ENCODE data around the gene AEBP1.
"Not testable (repeated sequence)": the region's sequence is repeated elsewhere in the genome, so short reads cannot be mapped to it uniquely, and the experiment has no call there.

Gene AEBP1

DNA sequence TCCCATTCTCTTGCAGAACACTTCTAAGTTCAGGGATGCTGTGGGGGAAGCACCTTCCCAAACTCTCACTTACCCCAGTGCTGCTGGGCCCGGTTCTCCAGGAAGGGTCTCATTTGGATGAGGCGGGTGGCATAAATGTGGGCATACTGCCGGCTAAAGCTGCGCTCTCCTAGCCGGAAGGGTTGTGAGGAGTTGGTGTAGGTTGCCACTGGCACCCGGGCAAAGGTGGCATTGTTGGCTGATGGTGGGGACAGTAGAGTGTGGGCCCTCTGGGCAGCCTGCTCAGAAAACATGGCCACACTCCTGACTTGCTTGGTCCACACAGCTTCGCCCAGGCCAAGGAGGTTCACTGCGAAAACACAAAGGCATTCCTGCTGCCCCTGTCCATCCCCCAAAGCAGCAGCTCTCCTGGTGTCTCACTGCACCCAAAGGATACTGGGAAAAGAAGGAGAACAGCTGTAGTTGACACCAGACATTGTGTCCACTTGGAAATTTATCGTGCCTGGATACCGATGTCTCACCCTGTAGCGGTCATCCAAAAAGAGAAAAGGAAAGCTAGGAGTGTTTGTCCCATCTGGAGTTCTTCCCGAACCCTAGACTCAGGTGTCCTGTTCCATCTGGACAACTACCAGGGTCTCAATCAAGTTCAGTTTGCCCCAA, 17.7 kb downstream of the AEBP1 start:
- no peak for DNase-seq

DNA sequence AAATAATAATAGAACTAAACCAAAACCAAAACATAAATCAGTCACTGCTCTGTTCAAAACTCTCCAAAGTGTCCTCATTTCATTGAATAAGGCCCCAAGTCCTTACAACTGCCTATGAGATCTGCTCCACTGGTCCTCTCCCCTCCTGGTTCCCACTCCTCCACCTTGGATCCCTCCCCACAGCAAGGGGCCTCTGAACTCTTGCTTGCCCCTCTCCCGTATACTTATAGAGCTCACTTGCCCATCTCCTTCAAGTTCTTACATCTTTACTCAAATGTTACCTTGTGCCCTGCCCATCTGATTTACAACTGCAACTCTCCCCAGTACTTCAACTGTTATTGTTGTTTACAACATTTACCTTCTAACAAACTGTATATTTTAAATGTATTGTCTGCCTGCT, 18.4 kb downstream of the AEBP1 start:
- no peak for DNase-seq

DNA sequence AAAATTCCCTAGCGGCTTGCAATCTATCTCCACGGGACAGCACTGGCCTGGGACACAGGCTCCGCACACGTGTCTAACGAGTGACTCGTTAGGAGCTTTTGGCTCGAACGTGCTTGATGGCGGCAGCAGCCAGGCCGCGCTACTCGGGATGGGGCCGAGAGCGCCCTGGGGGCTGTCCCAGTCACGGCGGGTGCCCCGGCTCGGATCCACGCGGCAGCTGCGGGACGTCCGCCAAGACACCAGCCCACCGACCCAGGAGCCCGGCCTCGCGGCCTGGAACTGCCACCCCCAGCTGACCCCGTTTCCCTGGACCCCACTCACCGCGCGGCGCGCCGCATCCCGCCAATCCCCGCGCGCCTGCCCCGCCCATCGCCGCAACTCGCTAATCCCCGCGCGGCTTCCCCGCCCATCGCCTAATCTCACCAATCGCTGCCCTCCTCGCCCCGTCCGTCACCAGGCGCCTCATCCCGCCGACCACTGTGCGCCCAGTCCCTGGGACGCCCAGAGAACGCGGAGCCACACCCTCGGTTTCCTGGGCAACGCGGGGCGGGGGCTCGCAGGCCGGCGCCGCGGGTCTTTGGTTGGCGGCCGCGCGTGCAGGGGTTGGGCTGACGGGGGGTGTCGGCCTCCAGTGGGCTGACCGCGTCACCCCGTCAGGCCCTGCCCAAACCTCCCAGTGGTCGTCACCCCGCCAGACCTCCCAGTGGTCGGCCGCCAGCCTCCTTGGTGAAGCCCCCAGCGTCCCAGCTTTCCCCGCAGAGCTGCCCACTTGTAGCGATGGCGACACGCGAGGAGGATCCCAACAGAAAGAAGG, 19.3 kb downstream of the AEBP1 start, which contains the start of gene POLD2:
Gene POLD2, minus strand, starts transcription at position 359 of the 814 bp plus-strand sequence. CDS start 1,495 bp downstream, outside the sequence.
- DNase-seq, result peak; percentile 99

DNA sequence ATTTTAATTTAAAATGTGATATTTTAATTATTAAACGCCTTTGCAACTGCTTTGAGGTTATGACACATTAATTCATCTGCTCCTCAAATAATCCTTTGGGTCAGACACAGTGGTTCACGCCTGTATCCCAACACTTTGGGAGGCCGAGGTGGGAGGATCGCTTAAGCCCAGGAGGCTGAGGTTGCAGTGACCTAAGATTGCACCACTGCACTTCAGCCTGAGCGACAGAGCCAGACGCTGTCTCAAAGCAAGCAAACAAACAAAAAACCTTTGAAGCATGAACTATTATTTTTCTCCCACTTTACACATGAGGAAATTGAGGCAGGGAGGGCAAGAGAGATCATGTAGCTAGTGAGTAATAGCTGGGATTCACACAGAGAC, 20.7 kb downstream of the AEBP1 start:
- no peak for DNase-seq

DNA sequence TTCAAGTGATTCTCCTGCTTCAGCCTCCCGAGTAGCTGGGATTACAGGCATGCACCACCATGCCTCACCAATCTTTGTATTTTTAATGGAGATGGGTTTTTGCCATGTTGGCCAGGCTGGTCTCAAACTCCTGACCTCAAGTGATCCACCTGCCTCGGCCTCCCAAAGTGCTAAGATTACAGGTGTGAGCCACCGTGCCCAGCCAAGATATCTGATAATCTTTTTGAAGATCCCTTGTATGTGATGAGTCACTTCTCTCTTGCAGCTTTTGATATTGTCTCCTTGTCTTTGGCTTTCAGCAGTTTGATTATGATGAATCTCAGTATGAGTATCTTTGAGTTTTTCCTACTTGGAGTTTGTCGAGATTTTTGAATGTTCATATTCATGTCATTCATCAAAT, 22.4 kb downstream of the AEBP1 start:
- DNase-seq, result not testable (repeated sequence)

GRCh38 chr7:44127161-44127560, 23.0 kb downstream of the AEBP1 start:
- DNase-seq, result no peak

DNA sequence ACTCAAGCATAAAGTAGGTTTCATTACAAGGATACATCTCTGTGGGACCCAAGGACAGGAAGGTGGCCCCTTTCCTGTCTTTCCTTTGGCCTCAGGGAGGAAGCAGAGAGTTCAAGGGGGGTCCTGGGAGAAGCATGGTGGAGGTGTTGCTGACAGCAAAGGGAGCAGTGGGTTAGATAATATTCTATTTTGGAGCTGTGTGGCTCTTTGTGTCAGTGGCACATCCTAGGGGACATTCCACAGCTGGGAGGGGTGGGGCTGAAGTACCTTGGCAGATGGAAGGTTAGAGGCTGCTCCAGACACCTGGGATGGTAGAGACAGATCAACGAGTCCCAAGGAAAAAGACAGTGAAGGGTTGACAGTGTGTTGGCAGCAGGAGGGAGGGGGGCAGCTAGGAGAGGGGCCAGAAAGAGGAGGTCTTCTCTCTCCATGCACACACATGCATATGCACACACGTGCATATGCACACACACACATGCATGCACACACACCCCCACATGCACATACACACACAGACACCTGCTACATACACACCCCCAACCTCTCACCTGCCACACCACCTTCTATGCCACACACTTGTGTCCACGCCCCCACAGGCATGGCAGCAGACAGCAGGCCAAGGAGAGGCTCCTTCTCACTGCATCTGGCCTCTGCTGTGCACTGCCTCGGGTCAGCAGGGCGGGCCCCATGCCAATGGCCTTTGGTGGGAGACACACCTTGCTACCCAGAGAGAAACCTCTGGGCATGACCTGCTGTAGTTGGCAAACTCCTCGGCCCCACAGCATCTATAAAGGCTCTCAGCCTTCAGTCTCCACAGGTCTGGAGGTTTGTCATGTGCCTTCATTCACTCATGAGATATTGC, 24.8 kb downstream of the AEBP1 start:
- DNase-seq, result no peak

DNA sequence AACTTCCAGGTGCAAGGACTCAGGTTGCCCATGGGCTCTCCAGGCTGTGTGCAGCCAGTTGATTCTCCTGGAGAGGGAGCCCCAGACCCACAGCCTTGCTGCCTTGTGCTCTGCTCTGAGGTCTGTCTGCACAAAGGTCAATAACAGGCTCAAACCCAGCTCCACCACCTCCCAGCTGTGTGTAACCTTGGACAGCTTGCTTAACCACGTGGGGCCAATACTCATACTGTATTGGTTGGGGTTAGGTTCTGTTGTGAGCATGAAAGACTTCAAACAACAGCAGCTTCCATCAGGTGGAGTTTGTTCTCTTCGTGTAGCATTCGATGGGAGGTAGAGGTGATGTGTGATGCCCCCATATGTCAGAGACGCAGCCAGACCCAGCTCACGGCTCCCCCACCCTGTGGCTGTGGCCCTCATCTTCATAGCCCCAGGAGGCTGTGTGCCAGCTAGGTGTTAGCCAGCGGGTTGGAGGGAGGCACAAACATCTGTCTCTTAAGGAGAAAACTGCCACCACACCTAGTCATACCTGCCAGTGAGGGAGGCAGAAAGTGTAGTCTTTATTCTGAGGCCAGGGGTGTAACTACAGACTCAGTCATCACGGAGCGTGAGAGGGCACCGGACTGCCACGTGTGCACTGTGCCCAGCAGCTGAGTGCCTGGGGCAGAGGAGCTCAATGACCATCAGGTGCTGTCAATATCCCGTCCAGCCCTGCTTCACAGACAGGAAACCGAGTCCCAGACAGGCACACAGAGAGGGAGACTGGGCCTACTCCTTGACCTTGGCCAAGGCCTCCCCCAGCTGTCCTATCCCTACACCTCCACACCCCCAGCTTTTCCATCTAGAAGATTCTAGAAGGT, 27.3 kb downstream of the AEBP1 start:
- DNase-seq, result no peak

DNA sequence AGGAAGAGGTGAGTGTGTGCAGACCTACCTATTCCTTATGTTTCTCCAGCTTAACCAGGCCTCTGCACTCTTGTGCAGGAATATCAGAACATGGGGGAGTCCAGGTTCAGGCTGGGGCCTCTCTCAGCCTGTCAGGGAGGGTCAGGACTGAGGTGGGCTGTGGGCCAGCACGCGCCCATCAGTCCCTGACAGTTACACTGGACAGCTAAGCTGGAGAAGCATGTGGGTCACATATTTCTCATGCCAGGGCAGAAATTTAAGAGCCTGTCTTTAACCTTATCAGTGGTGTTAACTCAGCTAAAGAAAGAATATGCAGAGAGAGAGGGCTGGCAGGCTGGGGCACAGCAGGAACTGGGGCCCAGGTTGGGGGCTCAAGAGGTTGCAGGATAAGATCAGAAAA, 27.9 kb downstream of the AEBP1 start:
- DNase-seq, result no peak

DNA sequence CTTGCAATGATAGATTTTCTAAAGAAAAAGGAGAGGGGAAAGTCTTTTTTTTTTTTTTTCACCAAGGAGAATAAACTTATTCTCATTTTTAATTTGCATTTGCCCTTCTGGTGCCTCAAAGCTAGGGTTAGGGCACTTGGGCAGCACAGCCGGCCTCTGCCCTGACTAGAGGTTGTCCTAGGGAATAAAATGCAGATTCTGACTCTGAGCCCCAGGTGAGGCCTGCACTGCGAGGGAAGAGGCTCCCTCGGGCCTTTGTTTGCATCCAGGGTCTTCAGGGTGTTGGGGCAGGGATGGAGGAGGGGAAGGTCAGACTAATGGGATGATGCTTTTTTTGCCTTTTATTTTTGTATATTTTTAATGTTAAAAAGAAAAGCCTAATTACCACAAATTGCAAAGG, 29.1 kb downstream of the AEBP1 start:
- no peak for DNase-seq

GRCh38 chr7:44134943-44135628, 30.9 kb downstream of the AEBP1 start:
- DNase-seq, result no peak

GRCh38 chr7:44136731-44137130, 32.6 kb downstream of the AEBP1 start:
- DNase-seq, result no peak

DNA sequence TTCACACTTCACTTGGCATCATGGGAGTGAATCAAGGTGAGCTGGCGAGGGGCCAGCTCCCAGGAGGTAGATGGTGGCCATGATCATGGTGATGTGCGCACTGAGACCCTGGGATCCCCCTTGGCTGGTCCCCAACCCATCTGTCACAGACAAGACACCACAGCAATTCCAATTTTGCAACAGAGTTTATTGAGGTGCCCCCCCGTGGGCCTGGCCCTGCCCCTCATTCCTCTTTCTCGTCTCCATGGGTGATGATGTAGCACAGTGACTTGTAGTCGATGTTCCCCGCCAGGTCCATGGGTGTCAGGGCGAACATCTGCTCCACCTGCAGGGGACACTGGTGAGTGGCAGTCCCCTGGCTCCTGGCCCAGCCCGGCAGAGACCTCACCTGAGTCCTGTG, 34.6 kb downstream of the AEBP1 start:
- no peak for DNase-seq

DNA sequence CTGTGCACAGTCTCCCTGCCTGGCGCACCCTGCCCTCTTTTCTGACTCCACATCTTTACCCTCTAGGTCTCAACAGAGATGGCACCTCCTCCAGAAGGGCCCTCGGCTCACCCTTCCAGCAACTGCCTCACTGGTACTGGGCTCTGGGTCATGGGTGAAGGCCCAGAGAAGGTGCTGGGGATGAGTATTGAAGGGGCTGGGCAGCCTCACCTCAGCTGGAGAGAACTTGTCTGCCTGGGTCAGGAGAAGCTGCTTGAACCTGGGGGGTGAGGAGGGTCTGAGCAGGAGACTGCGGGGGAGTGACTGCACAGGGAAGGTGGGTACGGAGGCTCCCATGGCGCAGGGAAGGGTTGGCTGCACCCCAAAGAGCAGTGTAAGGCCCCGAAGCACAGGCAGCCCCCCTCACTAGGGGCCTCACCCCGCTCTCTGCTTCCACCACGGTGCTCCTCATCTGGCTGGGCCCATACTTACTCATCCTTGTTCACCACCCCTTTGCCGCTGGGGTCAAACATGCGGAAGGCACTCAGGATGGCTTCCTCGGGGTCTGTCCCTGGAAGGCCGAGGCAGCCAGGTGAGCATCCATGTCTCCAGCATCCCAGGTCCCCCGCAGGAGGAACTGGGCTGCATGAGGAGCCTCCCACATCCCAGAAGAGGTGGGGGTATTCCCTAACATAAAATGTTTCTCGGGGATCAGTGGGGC, 35.3 kb downstream of the AEBP1 start:
- DNase-seq, result no peak

- no peak for DNase-seq
These were observed 36.2 kb downstream of the AEBP1 start for GRCh38 chr7:44140341-44140740.

DNA sequence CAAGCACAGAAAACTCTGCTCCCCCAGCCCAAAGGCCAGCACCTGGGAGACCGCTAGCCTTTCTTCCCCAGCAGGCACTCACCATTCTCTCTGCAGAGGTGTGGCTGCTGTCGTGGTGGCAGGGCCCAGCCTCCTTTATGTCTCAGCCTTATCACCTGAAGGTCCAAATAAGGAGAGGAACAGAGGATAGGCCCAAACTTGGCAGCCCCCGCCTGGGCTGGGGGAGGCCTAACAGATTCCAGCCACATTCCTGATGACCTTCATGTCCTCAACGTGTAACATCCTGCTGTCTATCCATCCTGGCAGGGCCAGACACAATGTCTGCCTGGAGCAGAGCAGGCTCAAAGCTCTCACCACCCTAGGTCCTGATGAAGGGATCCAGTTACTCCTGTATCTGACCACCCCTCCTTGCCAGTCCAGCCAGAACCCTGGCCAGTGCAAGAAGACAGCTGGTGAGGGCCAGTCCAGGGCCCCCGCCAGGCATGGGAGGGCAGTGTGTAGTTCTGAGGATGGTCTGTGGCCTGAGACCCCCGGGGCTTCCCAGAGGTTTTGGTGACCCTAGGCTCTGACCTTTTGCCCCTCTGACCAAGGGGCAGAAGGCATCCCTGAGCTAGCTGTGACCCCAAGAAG, 37.2 kb downstream of the AEBP1 start, which contains the start of gene MYL7:
Gene MYL7, minus strand, starts transcription at position 112 of the 630 bp plus-strand sequence. Its CDS starts 27 bp downstream, at position 85.
- no peak for DNase-seq

DNA sequence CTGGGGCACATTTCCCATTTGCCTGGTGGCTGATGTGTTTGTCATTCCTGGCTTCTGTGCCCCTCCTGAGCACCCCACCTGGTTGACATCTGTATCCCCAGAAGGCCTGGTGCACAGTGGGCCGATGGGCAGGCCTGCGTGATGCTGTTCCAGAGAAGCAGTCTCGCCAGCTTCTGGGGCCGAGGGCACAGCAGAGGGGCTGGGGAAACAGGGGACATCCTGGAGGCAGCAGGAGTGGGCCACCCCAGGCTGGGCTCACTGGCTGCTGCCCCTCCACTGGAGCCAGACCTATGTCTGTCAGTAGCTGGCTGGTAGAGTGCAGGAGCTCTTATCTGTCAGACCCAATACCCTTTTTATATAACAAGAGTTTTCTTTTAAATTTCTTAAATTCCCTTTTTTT, 37.9 kb downstream of the AEBP1 start:
- no peak for DNase-seq

DNA sequence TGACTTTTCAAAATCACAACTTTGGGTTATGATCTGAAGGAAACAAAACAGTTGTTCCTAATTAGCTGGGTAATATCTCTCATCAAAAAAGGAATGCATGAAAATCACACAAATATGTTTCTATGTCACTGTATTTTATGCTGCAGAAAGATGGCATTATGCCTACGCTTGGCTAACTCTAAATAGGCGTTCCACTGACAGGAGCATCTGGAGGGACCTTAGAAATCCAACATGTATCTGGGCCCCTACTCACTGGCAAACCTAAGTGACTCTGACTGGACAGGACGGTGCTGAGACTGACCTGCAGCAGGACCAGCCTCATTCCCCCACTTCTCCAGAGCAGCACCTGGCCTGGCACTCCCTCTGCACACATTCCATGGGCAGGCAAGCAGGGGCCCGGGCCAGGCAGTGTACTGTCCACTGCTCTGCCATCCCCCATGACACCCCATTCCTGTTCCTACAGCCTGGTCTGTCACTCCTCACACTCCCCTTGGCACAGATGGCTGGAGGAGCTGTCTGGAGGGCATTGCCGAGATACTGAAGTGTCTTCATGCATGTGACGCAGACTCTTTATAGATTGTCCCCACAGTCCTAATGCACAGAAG, 39.6 kb downstream of the AEBP1 start:
- DNase-seq, result no peak

DNA sequence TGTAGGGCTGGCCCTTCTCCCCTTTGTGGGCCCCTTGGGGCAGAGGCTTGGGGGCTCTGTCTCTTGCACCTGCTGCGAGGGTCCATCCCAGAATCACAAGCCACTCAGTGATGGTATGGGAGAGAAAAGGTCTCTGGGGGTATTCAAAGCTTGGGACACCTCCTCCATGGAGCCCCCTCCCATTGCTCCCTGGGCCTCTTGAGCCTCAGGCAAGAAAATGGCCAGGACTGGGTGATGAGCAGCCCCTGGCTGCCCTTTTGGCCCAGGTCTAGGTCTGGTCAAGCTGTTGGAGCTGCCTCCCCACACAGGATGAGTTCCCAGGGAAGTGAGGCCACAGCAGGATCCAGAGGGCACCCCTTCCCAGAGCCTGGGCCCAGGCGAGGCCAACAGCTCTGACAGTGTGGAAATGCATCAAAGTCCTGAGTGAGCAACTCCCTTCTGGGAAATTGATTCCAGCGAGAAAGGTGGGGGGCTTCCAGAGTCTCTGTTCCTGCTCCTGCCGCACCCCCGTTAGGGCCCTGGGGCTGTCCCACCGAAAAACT, 40.4 kb downstream of the AEBP1 start:
- DNase-seq, result no peak

DNA sequence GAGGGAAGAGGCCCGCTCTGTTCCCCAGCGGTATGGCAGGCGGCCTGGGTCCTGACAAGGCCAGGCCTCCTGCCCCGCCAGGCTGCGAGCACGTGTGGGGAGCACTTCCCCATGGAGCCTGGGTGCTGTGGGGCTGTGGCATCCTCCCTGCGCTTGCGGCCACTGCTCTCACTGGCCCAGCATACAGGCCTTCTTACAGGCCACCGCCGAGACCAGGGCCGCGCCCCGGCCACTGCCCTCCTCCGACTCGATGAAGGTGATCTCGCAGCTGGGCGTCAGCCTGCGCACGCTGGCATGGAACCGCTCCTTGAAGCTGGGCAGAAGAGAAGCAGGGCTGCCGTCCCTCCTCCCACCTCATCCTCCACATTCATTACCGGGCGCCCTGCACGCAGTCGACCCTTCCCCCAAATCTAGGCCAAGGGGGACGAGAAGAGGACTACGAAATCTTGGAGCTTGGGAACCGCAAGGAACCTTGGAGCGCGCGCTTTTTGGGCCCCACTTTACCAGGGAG, 40.9 kb downstream of the AEBP1 start:
- DNase-seq, result no peak
